ENCODE measurements around the gene ZNF584.

ZNF584 gene

DNA sequence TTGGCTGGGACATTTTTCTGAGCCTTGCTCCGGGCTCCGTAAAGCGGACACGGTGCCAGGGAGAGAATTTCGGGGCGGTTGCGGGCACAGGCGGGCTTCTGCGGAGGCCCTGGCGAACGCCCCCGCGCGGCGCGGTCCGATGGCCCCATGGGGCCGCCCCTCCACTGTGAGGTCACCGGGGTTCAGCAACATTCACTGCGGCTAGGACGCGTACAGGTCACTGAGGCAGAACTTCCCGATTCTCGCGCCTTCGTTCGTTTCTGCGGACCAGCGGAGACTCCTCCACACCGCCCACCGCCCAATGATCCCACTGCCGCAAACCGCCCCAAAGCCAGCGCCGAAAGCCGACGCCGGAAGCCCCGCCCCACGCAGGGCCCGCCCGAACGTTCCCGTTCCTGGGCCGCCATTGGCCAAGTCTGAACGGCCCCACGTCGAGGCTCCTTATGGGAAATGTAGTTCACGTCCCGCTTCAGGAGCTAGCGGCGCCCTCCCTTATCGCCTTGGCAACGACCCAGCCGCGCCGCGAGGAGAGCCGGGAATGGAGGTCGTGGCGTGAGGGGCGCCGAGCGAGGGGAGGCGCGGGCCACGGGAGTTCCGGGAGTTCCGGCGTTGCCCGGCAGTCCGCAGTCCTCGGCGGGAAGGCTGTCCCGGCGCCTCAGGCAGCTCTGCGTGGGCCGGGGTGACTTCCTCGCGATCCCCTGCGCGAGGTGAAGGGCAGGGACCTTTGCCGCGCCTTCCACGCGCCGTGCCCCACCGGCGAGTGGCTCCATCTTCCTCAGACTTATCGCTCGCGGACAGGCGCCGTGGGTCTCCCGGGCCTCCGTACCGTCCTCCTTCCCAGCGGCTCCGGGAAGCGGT is at the start of gene ZNF584:
ZNF584 (plus strand) TSS at position 498 of the 858 bp plus-strand sequence. CDS start 499 bp downstream, outside the sequence.
- peak; percentile 83 for DNase-seq (ENCODE audit: extremely low read depth, low read depth)
- TF ChIP-seq, protein P1, sequence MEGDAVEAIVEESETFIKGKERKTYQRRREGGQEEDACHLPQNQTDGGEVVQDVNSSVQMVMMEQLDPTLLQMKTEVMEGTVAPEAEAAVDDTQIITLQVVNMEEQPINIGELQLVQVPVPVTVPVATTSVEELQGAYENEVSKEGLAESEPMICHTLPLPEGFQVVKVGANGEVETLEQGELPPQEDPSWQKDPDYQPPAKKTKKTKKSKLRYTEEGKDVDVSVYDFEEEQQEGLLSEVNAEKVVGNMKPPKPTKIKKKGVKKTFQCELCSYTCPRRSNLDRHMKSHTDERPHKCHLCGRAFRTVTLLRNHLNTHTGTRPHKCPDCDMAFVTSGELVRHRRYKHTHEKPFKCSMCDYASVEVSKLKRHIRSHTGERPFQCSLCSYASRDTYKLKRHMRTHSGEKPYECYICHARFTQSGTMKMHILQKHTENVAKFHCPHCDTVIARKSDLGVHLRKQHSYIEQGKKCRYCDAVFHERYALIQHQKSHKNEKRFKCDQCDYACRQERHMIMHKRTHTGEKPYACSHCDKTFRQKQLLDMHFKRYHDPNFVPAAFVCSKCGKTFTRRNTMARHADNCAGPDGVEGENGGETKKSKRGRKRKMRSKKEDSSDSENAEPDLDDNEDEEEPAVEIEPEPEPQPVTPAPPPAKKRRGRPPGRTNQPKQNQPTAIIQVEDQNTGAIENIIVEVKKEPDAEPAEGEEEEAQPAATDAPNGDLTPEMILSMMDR (IDR thresholded peaks at IDR 0.05; ENCODE audit: low read depth, low read length): no peak; the same call in 1 of the 2 replicates

DNA sequence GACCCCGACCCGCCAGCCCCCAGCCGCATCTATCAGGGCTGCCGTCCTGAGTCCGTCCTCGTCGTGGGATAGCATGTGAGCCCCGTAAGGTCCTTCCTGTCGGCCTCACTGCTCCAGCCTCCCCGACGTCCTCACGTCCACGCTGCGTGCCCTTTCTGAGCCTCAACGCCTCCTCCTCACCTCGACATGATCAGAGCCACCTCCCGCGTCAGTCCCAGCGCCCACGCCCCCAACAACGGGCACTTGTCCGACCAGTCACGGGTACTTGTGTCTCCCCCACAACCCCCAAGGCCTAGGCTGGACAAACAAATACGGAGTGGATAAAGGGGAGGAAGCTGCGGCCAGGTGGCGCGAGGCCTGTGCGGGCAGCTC is 46.6 kb upstream of the ZNF584 start:
- TF ChIP-seq, protein P1 (IDR thresholded peaks at IDR 0.05; ENCODE audit: low read depth, low read length): no peak; the same call in none of the 2 replicates
- DNase-seq (ENCODE audit: extremely low read depth, low read depth): no peak

DNA sequence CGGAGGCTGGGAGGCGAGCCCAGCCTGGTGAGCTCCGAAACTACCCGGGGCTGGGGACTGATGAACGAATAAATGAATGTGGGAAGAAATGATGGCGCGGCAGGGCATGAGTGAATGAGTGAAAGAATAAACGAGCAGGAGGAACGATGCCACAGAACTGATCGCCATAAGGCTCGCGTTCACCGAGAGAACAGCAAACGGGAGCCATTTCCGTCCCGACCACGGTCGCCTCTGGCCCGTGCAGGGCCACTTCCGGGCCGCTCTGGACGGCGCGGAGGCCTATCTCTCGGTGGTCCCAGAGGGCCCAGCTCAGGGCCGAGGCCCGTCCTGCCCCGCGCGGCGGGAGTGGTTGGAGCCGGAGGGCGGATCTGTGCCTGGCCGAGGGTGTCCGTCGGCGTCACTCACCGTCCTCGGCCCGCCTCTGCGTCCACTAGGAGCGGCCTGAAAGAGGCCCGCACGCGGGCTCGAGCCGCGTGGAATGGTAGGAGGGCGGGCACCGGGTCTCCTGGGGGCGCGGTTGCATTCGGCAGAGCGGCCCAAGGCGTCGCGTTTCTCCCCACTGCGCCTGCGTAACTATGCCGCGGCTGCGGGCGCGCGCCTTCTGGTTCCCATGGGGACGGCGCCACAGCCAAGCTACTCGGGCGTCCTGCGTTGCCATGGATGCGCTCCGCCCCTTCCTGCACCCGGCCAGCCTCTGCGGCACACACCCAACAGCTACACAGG is 46.0 kb upstream of the ZNF584 start, which contains the start of gene ZNF497:
ZNF497 (minus strand) TSS at position 480 of the 723 bp plus-strand sequence. CDS start 5,116 bp downstream, outside the sequence.
- TF ChIP-seq, protein P1 (IDR thresholded peaks at IDR 0.05; ENCODE audit: low read depth, low read length): no peak
- peak; percentile 92 for DNase-seq (ENCODE audit: extremely low read depth, low read depth)

DNA sequence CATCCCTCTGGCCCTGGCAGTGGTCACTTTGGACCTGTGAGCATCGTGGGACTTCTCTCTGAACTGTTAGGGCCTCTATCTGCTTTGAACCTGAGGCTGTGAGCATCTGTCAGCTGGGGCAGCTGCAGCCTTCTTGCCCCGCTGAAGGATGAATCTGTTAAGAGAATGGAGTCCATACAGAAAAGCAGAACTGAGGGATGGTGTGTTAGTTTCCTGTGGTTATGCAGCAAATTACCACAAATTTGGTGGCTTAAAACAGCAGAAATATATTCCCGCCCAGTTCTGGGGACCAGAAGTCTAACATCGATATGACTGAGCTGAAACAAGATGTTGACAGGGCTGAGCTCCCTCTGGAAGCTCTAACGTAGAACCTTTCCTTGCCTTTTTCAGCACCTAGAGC is 44.3 kb upstream of the ZNF584 start:
- DNase-seq (ENCODE audit: extremely low read depth, low read depth): no peak
- TF ChIP-seq, protein P1 (IDR thresholded peaks at IDR 0.05; ENCODE audit: low read depth, low read length): no peak

DNA sequence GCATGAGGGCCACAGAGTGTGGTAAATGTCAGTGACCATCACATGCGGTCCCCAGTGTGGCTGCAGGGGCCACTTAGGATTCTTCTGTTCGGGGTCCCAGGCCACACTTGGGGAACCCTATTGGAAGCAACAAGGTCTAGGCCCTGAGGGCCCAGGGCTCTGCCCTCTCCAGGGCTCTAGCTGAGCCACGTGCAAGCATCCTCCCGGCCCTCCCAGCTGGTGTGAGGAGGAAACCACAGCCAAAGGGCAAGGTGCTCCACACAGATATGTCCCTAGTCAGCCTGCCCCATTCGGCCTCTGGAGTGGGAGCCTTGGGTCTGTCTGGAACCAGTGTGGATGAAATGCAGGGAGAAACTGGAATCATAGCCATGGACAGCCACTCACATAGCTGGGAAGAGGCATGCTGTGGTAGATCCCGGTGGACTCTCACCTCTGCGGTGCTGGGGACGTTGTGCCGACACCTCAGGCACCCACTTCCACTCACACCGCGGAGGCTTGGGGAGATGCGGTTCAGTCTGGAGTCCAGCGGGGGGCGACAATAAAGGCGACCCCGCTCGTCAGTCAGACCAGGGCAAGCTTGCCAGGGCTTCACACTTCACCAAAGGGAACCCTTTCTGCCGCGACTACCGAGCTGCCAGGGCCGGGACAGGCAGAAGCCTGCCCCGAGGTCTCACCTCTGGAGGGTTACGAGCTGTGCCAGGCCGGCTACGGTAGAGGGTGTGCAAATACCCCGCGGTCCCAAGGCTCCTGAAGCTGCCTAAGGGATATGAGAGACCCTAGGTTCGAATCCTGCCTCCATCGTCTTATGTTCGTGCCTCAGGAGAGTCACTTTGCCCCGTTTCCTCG is 41.6 kb upstream of the ZNF584 start:
- DNase-seq (ENCODE audit: extremely low read depth, low read depth): no peak
- TF ChIP-seq, protein P1 (IDR thresholded peaks at IDR 0.05; ENCODE audit: low read depth, low read length): no peak

DNA sequence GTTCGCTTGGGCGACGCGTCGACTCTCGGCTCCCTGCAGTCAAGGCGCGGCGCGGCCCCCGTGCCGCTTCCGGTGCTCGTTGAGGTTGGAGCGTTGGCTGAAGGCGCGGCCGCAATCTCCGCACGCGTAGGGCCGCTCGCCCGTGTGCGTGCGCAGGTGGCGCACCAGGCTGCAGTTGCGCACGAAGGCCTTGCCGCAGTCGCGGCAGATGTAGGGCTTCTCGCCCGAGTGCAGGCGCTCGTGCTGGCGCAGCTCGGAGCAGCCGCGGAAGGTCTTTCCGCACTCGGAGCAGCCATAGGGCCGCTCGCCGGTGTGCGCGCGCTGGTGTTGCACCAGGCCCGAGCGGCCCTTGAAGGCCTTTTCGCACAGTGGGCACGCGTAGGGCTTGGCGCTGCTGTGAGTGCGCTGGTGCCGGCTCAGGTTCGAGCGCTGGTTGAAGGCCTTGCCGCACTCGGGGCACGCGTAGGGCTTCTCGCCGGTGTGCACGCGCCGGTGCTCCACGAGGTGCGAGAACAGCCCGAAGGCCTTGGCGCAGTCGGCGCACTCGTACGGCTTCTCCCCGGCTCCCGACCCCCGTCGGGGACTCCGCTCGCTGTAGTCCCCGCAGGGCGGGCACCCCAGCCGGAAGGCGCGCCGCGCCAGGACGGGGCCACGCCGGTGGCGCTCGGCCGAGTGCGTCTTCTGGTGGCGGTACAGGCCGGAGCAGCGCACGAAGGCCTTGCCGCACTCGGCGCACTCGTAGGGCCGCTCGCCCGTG is 40.6 kb upstream of the ZNF584 start:
- TF ChIP-seq, protein P1 (IDR thresholded peaks at IDR 0.05; ENCODE audit: low read depth, low read length): no peak
- DNase-seq (ENCODE audit: extremely low read depth, low read depth): no peak

Measured in AG09319 (cell line).